Transverse colon (tissue), 3 donors: ENCODE measurements around the gene HBE1.

Experiments used
- POLR2A ChIP-seq: fragments of 450-650 bp; IDR thresholded peaks from one replicate; pipeline ENCODE4 v1.6.1; 2016; ENCODE audit warnings: antibody characterized with exemption, mild to moderate bottlenecking, moderate library complexity
- TF ChIP-seq, protein P1 (sequence below), 5 experiments: fragments of 200-600 bp in 3 of 5; fragments of 450-650 bp in 2 of 5; sonication (generic) in 3 of 5; IDR thresholded peaks; 1 replicate in 2 of 5; 2 replicates in 3 of 5; pipeline ENCODE4 v1.5.1; 2016 to 2017; ENCODE audit warnings: antibody characterized with exemption in 5 of 5, inconsistent platforms in 3 of 5, mild to moderate bottlenecking in 2 of 5, moderate library complexity in 1 of 5

DNA sequence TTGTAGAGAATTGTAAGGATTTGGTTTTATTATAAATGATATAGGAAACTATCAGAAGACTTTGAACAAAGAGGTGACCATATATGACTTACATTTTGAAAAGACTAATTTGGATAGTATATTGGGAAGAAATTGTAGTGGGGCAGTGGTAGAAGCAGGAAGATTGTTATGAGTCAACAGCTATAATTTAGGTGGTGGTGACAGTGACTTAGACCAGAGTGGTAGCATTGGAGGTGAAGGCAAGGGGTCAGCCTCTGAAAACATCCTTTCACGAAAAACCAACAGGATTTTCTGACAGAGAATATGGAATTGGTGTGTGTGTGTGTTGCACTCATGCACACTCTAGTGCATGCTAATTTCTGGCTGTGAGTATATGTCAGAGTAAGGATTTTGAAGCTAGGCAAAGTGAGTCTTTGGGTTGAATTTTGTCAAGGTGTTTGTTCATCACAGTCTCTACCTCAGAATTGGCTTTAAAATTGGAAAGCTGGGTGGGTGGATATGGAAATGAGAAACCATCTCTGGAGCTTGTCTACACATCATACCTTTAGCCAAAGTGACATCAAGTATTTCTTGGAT is 8.2 kb upstream of the HBE1 start:
- TF ChIP-seq, protein P1, sequence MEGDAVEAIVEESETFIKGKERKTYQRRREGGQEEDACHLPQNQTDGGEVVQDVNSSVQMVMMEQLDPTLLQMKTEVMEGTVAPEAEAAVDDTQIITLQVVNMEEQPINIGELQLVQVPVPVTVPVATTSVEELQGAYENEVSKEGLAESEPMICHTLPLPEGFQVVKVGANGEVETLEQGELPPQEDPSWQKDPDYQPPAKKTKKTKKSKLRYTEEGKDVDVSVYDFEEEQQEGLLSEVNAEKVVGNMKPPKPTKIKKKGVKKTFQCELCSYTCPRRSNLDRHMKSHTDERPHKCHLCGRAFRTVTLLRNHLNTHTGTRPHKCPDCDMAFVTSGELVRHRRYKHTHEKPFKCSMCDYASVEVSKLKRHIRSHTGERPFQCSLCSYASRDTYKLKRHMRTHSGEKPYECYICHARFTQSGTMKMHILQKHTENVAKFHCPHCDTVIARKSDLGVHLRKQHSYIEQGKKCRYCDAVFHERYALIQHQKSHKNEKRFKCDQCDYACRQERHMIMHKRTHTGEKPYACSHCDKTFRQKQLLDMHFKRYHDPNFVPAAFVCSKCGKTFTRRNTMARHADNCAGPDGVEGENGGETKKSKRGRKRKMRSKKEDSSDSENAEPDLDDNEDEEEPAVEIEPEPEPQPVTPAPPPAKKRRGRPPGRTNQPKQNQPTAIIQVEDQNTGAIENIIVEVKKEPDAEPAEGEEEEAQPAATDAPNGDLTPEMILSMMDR (IDR thresholded peaks at IDR 0.05) = no peak
- no peak for TF ChIP-seq POLR2A
